ENCODE results near the gene RNF141.

Gene RNF141

GRCh38 chr11:10522921-10523320, 18.1 kb downstream of the RNF141 start:
- no peak for DNase-seq (ENCODE audit: low read depth)

- DNase-seq (ENCODE audit: low read depth) = no peak
These were observed 18.7 kb downstream of the RNF141 start for GRCh38 chr11:10522276-10522675.

- DNase-seq (ENCODE audit: low read depth) = no peak
These were observed 20.4 kb downstream of the RNF141 start for GRCh38 chr11:10520562-10520961.

- no peak for DNase-seq (ENCODE audit: low read depth)
These were observed 21.4 kb downstream of the RNF141 start for GRCh38 chr11:10519630-10520029.

- no peak for DNase-seq (ENCODE audit: low read depth)
These were observed 22.1 kb downstream of the RNF141 start for GRCh38 chr11:10518891-10519290.

GRCh38 chr11:10518123-10518522, 22.9 kb downstream of the RNF141 start:
- DNase-seq (ENCODE audit: low read depth) = no peak

GRCh38 chr11:10515418-10515817, 25.6 kb downstream of the RNF141 start:
- DNase-seq (ENCODE audit: low read depth) = no peak

- no peak for DNase-seq (ENCODE audit: low read depth)
These were observed 26.3 kb downstream of the RNF141 start for GRCh38 chr11:10514709-10515108.

GRCh38 chr11:10514202-10514601, 26.8 kb downstream of the RNF141 start:
- no peak for DNase-seq (ENCODE audit: low read depth)

- DNase-seq (ENCODE audit: low read depth) = no peak
These were observed 29.8 kb downstream of the RNF141 start for GRCh38 chr11:10511181-10511621.

GRCh38 chr11:10506008-10506370, 35.0 kb downstream of the RNF141 start:
- no peak for DNase-seq (ENCODE audit: low read depth)

GRCh38 chr11:10505278-10506007, 35.5 kb downstream of the RNF141 start:
- no peak for DNase-seq (ENCODE audit: low read depth)

GRCh38 chr11:10504490-10504889, 36.5 kb downstream of the RNF141 start:
- no peak for DNase-seq (ENCODE audit: low read depth)

- DNase-seq (ENCODE audit: low read depth) = no peak
These were observed 37.1 kb downstream of the RNF141 start for GRCh38 chr11:10503777-10504480.

- DNase-seq (ENCODE audit: low read depth) = no peak
These were observed 37.8 kb downstream of the RNF141 start for GRCh38 chr11:10503221-10503620.

GRCh38 chr11:10502770-10503169, 38.2 kb downstream of the RNF141 start:
- DNase-seq (ENCODE audit: low read depth) = no peak

- DNase-seq (ENCODE audit: low read depth) = no peak
These were observed 38.8 kb downstream of the RNF141 start for GRCh38 chr11:10502065-10502680.

- DNase-seq (ENCODE audit: low read depth) = no peak
These were observed 40.0 kb downstream of the RNF141 start for GRCh38 chr11:10500757-10501684.

- DNase-seq (ENCODE audit: low read depth) = no peak
These were observed 40.9 kb downstream of the RNF141 start for GRCh38 chr11:10499874-10500601.

GRCh38 chr11:10499452-10499851, 41.5 kb downstream of the RNF141 start:
- no peak for DNase-seq (ENCODE audit: low read depth)
